ENCODE measurements around the gene AGTRAP.

The AGTRAP gene

DNA sequence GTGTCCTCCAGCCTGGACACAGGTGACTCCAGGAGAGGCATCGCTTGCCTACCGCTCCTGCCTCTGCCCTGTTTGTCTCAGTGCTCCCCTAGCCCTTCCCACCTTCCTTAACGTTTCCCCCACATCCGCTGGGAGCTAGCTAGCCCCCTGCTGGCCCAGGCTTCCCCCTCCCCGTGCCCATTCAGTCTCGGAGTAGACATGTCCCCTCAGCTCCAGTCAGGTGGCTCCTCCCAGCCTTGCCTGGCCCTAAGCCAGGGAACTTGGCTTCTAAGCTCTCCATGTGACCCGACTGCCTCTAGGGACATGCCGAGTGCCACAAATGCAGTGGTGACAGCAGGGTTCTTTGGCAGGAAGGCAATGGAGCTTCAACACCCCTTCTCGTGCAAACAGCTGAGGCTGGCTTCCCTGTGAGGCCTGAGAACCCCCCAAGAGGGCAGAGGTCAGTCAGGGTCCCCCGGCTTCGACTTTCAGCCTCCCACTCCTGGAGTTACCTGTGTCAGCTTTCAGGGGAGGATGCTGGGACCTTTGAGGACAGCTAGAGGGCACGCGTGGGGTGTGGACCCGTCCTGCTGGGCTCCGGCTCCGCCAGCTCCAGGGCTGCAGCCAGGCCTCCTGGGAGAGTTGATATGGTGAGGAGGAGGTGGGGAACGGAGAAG, 28.2 kb upstream of the AGTRAP start:
- peak; percentile 3 for DNase-seq

- no peak for DNase-seq
These were observed 27.2 kb upstream of the AGTRAP start for GRCh38 chr1:11708554-11709350.

- DNase-seq: no peak
These were observed 24.4 kb upstream of the AGTRAP start for GRCh38 chr1:11711490-11711889.

GRCh38 chr1:11712285-11712684, 23.7 kb upstream of the AGTRAP start:
- no peak for DNase-seq

- no peak for DNase-seq
These were observed 22.8 kb upstream of the AGTRAP start for GRCh38 chr1:11713095-11713494.

GRCh38 chr1:11714831-11715575, 20.9 kb upstream of the AGTRAP start:
- no peak for DNase-seq

DNA sequence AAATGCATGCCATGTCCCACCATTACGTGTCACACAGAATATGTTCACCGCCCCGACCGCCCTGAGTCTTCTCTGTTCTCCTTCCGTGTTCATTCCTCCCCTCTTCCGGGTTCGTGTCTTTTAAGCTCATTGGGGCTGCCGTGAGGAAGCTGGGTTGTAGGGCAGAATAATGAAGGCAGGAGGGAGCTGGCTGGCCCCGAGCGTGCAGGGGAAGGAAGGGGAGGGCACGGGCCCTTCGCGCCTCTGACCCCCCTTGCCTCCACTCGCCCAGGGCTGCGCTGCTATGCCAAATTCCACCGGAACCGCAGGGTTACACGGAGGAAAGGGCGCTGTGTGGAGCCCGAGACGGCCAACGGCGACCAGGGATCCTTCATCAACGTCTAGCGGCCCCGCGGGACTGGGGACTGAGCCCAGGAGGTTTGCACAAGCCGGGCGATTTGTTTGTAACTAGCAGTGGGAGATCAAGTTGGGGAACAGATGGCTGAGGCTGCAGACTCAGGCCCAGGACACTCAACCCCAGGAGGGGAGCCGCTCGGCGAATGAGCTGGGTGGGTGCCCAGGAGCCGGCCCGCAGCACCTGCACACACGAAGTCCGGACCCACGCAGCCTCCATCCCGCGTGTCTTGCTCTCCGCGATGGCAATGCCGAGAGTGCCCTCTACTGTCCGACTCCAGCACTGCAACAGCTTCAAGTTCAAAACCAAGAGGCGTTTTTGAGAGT, 16.5 kb upstream of the AGTRAP start:
- DNase-seq: peak; percentile 7

DNA sequence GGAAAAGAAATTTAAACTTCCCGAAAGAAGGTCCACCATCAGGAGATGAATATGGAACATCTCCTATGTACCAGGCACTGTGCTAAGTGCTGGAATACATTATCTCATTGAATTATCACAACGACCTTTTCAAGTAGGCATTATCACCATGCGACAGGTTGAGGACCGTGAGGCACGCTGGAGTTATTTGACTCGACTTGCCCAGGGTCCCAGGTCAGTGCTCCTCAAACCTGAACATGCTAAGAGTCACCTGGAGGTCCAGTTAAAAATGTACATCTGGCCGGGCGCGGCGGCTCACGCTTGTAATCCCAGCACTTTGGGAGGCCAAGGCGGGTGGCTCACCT, 15.9 kb upstream of the AGTRAP start:
- DNase-seq: no peak

DNA sequence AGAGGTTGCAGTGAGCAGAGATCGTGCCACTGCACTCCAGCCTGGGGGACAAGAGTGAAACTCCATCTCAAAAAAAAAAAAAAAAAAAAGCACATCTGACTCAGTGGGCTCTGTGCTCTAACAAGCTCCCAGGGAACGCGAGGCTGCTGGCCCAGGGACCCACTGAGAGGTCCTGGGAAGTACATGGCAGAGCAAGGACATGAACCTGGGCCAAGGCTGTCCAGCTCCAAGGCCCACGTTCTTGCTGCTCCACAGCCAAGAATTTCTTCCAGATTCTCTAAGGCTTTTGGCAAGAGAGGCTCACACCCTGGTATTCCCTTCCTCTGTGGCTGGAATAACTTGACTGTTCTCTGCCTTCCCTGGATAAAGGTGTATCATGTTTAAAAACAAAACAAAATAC, 15.4 kb upstream of the AGTRAP start:
- no peak for DNase-seq

- no peak for DNase-seq
These were observed 14.6 kb upstream of the AGTRAP start for GRCh38 chr1:11721311-11721710.

GRCh38 chr1:11722538-11722937, 13.4 kb upstream of the AGTRAP start:
- no peak for DNase-seq

DNA sequence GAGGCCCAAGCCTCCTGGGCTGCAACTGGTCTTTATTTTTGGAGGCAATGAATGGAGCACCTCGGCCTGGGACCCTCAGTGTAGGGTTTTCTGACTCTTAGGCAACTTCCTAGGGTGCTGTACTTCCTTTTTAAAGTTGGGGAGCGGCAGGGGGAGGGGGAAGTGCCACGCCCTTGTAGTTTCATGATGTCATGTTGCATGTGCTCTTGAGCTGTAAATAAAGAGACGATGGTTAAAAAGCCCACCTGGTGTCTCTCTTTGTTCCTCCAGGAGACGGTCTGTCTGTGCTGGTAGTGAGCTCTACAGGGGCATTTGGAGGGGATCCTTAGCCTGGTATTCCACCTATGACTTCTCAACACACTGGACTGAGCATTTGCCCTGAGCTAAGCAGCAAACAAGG, 10.3 kb upstream of the AGTRAP start:
- DNase-seq: no peak

- no peak for DNase-seq
These were observed 8.8 kb upstream of the AGTRAP start for GRCh38 chr1:11727119-11727518.

- DNase-seq: no peak
These were observed 7.7 kb upstream of the AGTRAP start for GRCh38 chr1:11728126-11728806.

DNA sequence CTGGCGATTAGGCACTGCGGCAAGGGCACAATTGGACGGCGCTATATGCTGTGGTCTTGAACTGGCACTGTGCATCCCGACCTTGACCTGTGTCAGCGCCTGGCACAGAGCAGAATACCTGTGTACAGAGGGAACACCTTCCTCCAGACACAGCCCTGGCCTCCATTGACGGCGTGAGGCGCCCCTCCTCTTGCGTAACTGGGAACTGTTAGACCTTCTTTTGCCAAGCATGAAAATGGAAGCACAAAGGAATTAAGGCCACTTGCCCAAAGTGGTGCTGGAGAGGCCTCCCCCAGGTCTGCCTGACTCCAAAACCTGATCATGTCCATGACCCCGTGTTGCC, 6.8 kb upstream of the AGTRAP start:
- DNase-seq: no peak

DNA sequence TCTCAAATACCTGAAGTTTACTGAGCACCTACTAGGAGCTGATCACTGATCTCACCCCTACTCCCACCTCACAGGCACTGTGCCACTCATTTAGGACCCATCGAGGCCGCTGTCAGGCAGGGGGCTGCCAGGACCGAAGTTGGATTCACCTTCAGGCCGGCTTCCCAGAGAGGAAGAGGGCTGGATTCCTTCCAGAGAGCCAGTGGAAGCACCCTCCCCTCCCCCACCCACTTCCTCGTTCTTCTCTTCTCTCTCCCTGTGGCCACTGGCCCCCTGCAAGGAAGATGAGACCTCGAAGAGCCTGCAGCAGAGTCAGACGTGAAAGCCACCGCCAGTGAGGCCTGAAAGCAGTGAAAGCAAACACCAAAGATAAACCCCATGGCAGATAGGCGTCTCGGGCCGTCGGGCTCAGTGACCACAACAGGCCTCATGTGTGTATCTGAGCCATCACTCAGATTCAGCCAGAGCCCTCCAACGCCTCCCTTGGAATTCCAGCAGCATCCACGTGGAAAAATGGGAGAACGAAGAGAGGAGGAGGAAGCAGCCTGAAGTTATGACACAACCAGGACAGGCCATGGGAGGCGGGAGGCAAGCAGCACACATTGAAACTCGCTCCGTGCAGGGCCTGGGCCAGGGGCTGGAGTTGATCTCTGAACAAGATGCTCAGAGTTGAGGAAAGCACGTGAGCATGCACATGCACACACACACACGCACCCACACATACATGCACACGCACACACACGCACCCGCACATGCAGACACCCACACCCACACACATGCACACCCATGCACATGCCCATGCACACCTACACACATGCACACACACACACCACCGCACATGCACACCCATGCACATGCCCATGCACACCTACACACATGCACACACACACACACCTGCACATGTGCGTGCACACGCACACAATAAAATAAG, 6.2 kb upstream of the AGTRAP start:
- DNase-seq: no peak

DNA sequence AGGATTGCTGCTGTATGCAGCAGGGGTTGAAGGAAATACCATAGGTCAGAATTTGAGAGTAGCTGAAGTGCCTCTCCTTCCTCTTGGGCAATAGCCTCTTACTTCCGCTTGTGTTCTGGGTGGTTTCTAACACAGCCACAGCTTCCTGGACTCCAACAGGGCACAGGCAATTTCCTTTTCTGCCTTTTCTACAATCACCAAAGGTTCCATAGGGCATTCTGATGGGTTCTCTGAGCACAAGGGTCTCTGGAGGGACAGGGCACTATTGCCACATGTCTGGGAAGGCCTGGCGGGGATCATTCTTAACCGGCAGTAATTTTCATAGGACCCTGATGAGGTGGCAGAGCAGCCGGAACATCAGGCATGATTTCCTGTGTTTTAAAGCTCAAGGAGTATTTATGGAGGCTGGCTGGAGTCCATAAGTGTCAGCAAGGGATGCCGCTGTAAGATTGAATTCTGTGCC, 5.5 kb upstream of the AGTRAP start:
- no peak for DNase-seq

DNA sequence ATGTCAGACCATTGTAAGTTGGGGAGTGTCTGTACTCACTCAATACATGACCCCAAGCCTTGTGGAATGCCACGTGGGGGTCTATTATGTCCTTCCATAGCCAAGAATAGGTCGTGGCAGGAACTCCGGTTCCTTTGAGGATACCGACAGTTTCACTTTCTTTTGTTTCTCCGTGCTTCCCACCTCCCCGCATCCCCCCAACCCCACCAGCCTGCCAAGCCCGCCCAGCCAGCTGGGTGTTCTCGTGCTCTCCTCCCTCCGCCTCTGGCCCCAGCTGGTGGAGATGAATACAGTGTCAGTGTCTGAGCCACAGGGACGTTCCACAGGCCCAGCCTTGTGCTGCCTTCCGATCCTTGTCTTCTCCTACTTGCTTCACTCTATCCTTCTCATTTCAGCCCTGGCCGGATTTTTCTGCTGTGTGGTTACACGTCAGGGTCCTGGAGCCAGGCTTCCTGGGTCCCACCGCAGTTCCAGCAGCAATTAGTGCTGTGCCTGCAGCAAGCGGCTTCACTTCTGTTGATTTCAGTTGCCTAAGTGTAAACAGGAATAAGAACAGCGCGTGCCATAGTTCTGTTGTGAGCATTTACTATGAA, 4.1 kb upstream of the AGTRAP start:
- DNase-seq: no peak

DNA sequence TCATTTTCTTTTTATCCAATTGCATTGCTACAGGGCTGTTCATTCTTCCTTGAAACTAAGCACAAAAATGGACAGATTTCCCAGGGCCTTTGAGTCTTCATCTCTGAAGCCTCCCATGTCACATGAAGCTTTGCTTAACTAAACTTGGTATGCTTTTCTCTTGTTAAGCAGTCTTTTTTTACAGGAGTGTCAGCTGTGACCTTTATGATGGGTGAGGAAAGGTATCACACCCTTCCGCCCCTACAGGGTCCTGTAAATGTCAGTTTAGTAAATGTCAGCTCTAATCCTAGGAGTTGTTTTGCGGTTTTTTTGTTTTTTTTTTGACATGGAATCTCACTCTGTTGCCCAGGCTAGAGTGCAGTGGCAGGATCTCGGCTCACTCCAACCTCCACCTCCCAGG, 2.6 kb upstream of the AGTRAP start:
- DNase-seq: no peak

GRCh38 chr1:11735531-11735853, 444 bp upstream of the AGTRAP start:
- no peak for DNase-seq

Data from NCI-H774 (cell line).